ENCODE results near the gene CABP1. TPM values are rescaled to one million over a fixed set of nuclear protein-coding genes. Genes with fewer than 3 reads are reported as not detected.

Gene CABP1
- total and polyA plus RNA-seq, 4 donors: 0.05 to 0.12 (median 0.08) TPM; not detected in 1

- TF ChIP-seq REST (IDR thresholded peaks at IDR 0.05) (no peak), NR2F2 (IDR thresholded peaks at IDR 0.05) (no peak), SP1 (IDR thresholded peaks at IDR 0.05) (no peak), GABPA (IDR thresholded peaks at IDR 0.05 in 1 of 2, conservative IDR thresholded peaks at IDR 0.05 in 1 of 2) (no peak), HNF4G (IDR thresholded peaks at IDR 0.05) (no peak), YY1 (IDR thresholded peaks at IDR 0.05) (no peak), FOXA2 (IDR thresholded peaks at IDR 0.05) (no peak)
Measured at GRCh38 chr12:120666571-120667390, 26.4 kb downstream of the CABP1 start (continued).

GRCh38 chr12:120668091-120668867 lies 27.9 kb downstream of the CABP1 start:
- H3K27ac ChIP-seq (ENCODE audit: low read depth in 1 of 2, low read length in 2 of 2): no peak overlapping the region
- 90% methylated on average over 20 of the region's 20 CpGs for WGBS
- no peaks in the 10 kb centered on the region for H3K36me3 ChIP-seq (ENCODE audit: control insufficient read depth in 4 of 4, insufficient read depth in 3 of 4, low read depth in 1 of 4, low read length in 3 of 4)
- no peaks in the 10 kb centered on the region for H3K27me3 ChIP-seq (ENCODE audit: control insufficient read depth in 4 of 4, insufficient read depth in 4 of 4, low read length in 3 of 4)
- H3K4me3 ChIP-seq (ENCODE audit: low read depth in 1 of 3, low read length in 3 of 3): no peak overlapping the region
- H3K9me3 ChIP-seq (ENCODE audit: control insufficient read depth in 4 of 4, low read length in 3 of 4): no peaks in the 10 kb centered on the region
- no peak overlapping the region for H3K9ac ChIP-seq (ENCODE audit: low read depth in 1 of 2, low read length in 2 of 2)
- no peak for DNase-seq (ENCODE audit: low spot score)
- H3K4me1 ChIP-seq (ENCODE audit: control insufficient read depth in 4 of 4, insufficient read depth in 4 of 4, low read length in 3 of 4): no peaks in the 10 kb centered on the region
- no peak for TF ChIP-seq RXRA (IDR thresholded peaks at IDR 0.05)
- TF ChIP-seq GABPA (IDR thresholded peaks at IDR 0.05 in 1 of 2, conservative IDR thresholded peaks at IDR 0.05 in 1 of 2): no peak
- no peak for TF ChIP-seq FOXA1 (IDR thresholded peaks at IDR 0.05)
- TF ChIP-seq SP1 (IDR thresholded peaks at IDR 0.05): no peak
- TF ChIP-seq ZBTB33 (IDR thresholded peaks at IDR 0.05): no peak
- TF ChIP-seq MAX (IDR thresholded peaks at IDR 0.05): no peak
- no peak for TF ChIP-seq HNF4A (conservative IDR thresholded peaks at IDR 0.05)
- TF ChIP-seq HNF4G (IDR thresholded peaks at IDR 0.05): no peak
- TF ChIP-seq NR2F2 (IDR thresholded peaks at IDR 0.05): no peak
- no peak for TF ChIP-seq REST (IDR thresholded peaks at IDR 0.05)
- no peak for TF ChIP-seq RAD21 (IDR thresholded peaks at IDR 0.05)
- TF ChIP-seq, protein P1, sequence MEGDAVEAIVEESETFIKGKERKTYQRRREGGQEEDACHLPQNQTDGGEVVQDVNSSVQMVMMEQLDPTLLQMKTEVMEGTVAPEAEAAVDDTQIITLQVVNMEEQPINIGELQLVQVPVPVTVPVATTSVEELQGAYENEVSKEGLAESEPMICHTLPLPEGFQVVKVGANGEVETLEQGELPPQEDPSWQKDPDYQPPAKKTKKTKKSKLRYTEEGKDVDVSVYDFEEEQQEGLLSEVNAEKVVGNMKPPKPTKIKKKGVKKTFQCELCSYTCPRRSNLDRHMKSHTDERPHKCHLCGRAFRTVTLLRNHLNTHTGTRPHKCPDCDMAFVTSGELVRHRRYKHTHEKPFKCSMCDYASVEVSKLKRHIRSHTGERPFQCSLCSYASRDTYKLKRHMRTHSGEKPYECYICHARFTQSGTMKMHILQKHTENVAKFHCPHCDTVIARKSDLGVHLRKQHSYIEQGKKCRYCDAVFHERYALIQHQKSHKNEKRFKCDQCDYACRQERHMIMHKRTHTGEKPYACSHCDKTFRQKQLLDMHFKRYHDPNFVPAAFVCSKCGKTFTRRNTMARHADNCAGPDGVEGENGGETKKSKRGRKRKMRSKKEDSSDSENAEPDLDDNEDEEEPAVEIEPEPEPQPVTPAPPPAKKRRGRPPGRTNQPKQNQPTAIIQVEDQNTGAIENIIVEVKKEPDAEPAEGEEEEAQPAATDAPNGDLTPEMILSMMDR (IDR thresholded peaks at IDR 0.05; ENCODE audit: low read depth, low read length, missing input control): no peak
- TF ChIP-seq FOXA2 (IDR thresholded peaks at IDR 0.05): no peak
- no peak for TF ChIP-seq TAF1 (conservative IDR thresholded peaks at IDR 0.05)
- TF ChIP-seq JUND (IDR thresholded peaks at IDR 0.05): no peak
- TF ChIP-seq YY1 (IDR thresholded peaks at IDR 0.05): no peak
